NCI-H2029 (cell line): ENCODE measurements around the gene STON2.
"Not testable (repeated sequence)": the region's sequence is repeated elsewhere in the genome, so short reads cannot be mapped to it uniquely, and the experiment has no call there.

Experiments used
- DNase-seq: peaks from one replicate; lab custom pipeline; 2025; lab: John Stamatoyannopoulos, UW

STON2 gene

GRCh38 chr14:81265636-81266169, 134.4 kb downstream of the STON2 start:
- no peak for DNase-seq

DNA sequence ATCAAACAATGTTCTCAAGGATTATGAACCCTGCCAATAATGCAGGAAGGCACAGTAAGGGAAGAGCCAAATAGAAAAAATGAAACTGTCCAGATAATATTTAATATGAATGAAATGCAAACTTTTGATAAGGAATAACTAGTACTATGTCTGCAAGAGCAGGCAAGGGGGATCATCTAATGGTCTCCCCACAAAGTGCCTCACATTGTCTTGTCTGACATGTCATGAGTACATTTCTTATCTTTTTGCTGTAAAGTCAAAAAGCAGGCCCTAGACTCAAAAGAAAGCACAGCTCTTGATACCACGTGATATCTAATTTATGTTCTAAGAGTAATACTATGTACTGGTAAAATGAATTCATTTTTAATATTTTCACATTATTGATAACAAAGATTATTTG, 135.5 kb downstream of the STON2 start:
- DNase-seq, result no peak

DNA sequence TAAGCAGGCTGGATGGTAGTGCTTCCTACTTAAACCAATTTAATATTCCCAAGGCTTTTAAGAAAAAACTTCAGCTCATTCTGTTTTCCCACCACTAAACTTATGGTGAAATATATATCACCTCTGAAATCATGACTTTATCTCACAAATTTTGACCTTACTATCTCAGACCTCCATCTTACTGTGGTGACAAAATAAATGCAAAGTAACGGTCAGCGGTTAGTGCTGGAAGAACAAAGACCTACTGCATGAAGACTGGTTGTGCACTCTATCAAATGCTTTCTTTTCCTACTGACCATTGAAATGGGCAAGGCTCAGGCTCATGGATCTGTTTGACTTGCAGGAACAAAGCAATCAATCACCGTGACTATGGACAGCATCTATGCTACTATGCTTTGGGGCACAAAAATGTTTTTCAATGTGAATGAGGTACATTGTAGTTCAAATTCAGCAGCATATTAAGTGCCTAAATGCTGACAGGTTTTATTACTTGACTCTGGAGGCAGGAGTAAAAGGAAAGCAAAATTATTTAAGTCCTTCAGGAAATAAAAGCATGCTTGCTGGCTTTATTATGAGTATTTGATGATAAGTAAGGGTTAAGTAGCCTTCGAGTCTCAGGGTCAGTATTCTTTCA, 136.2 kb downstream of the STON2 start:
- no peak for DNase-seq

- DNase-seq, result no peak
These were observed 138.9 kb downstream of the STON2 start for GRCh38 chr14:81261176-81261575.

DNA sequence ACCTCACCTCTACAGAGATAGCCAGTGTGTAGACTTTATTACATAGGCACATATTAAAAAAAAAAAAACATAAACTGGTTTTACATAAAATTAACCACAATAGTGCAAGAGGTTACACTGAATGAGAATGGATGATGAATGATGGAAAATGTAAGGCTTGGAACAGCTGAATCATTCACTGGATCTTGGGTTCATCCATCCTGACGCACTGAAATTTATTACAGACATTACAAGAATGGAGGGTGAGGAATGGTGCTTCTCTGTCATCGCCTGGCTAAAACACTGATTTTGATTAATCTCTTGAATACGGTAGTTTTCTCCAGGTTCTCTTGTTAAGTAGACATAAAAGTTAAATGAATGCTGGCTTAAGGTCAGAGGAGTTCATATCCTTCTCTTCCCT, 139.4 kb downstream of the STON2 start:
- no peak for DNase-seq

- DNase-seq, result no peak
These were observed 143.7 kb downstream of the STON2 start for GRCh38 chr14:81256289-81256960.

GRCh38 chr14:81252278-81252677, 147.8 kb downstream of the STON2 start:
- DNase-seq, result no peak

- DNase-seq, result no peak
These were observed 152.8 kb downstream of the STON2 start for GRCh38 chr14:81247271-81247766.

DNA sequence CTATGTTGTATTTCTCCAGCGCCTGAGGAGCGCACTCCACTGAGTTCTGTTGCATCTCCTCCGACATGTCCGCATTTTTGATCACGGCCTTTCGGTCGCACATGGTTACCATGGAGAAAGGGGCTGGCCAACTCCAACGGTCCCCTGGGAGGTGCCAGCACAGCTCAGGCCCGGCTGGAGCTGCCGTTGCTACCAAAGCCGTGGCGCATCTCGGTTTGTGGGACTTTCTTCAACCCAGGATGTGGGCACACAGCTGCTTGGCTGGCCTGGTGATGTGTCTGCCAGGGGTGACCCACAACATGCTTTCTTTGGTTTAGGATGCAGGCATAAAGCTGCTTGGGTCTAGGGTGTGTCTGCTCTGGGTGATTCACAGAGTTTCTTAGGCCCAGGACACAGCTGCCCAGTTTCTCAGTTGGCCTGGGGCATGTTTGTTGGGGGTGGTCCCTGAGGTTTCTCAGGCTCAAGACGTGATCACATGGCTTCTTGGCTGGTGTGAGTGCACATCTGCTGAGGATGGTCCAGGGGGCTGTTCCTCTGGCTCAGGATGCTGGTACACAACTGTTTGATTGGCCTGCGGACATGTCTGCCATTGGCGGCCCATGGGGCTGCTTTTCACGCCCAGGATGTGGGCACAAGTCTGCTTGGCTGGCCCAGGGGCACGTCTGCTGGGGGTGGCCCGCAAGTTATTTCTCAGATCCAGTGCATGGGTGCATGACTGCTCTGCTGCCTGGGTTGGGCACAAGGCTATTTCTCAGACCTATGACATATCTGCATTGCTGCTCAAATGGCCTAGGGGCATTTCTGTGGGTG, 153.5 kb downstream of the STON2 start:
- DNase-seq, result no peak

DNA sequence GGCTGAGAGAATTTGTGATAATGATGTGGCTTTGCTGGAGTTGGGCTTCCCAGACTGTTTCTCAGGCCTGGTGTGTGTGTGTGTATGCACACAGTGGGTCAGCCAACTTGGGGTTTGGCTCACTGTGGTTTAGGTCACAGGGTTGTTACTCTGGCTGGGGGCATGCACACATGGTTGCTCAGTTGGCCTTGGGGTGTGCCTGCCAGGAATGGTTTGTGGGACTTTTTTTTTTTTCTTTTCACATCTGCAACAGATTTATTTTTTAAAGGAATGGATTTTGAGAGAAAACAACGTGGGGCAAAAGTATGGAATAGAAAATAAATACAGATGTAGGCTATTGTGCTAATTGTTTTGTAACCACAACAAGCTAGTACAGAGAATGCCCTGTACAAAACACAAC, 154.4 kb downstream of the STON2 start:
- DNase-seq, result no peak

DNA sequence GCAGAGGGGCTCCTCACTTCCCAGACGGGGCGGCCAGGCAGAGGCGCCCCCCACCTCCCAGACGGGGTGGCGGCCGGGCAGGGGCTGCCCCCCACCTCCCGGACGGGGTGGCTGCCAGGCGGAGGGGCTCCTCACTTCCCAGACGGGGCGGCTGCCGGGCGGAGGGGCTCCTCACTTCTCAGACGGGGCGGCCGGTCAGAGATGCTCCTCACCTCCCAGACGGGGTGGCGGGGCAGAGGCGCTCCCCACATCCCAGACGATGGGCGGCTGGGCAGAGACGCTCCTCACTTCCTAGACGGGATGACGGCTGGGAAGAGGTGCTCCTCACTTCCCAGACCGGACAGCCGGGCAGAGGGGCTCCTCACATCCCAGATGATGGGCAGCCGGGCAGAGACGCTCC, 155.7 kb downstream of the STON2 start:
- not testable (repeated sequence) for DNase-seq

DNA sequence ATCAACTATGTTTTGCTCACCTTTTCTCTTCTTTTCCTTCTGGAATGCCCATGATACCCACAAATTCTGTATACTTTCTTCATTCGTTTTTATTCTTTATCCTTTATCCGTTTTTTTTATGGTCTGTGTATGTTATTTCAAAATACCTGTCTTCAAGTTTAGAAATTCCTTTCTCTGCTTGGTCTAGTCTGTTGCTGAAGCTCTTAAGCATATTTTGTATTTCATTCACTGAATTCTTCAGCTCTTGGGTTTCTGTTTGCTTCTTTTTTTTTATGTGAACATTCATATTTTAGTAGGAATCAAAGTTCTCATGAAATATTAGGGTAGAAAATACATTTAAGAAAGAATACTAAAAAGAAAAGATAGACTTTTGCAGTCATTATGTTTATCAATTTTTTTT, 156.6 kb downstream of the STON2 start:
- DNase-seq, result no peak

- DNase-seq, result not testable (repeated sequence)
These were observed 163.3 kb downstream of the STON2 start for GRCh38 chr14:81236849-81237248.

- no peak for DNase-seq
These were observed 164.0 kb downstream of the STON2 start for GRCh38 chr14:81236138-81236537.

GRCh38 chr14:81235096-81235495, 165.0 kb downstream of the STON2 start:
- no peak for DNase-seq

DNA sequence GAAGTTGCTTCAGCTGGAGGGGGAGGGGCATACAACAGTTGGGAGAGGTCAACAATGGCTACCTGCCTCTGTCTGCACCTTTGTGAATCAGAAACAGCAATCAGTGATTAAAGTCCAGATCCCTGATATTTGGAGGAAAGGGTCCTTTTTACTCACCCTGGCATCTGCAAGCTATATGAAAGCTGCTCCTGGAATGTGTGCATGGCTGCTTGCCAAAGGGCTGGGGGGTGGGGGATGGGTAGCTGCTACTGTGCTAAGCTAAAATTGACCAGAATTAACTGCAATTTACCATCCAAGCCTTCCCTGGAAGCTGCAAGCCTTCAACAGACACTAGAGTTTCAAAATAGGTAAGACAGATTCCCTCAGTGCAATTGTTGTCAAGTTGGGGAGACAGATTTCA, 165.8 kb downstream of the STON2 start:
- no peak for DNase-seq

GRCh38 chr14:81233615-81234014, 166.5 kb downstream of the STON2 start:
- no peak for DNase-seq

DNA sequence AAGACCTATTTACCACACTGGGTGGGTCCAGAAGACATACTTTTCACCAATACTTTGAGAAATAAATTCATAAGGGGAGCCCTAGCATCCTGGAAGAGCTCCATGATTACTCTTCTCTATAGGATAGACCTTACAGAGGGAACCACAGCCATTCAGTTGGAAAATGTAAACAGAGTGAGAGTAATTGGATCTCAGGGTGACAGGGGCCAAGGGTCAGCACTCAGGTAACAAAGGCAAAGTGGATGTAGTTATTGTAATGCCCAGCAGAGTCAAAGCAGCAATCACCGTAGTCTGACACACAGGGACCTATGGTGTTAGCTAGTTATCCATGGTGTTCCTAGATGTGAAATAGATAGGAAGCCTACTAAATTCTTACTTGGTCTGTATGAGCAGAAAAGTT, 168.6 kb downstream of the STON2 start:
- DNase-seq, result no peak

DNA sequence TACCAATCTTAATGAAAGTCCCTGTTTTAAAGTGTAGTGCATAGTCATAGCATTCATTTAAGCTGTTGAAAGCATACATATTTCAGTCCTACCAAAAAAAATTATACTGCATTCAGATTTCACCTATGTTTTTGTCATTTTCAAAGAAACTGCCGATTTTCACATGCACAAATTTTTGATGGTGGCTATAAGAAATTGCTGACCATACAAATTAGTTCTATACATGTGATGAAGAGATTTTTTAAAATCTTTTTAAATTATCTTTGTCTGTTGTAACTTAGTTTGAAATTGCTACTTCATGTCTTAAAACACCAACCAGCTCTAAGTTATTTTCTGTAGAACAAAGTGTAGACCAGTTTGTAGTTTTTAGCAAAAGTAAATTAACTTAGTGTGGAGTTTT, 175.9 kb downstream of the STON2 start:
- no peak for DNase-seq

DNA sequence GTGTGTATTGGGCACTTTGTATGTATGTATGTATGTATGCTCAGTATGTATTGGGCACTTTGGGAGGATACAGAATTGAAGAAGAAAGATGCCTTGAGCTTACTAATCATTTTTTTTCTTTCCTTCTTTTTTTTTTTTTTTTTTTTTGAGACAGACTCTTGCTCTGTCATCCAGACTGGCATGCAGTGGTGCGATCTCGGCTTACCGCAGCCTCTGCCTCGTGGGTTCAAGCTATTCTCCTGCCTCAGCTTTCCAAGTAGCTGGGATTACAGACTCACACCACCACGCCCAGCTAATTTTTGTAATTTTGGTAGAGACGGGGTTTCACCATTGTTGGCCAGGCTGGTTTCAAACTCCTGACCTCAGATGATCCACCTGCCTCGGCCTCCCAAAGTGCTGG, 176.3 kb downstream of the STON2 start:
- DNase-seq, result not testable (repeated sequence)

GRCh38 chr14:81222691-81223090, 177.4 kb downstream of the STON2 start:
- DNase-seq, result no peak

GRCh38 chr14:81222126-81222525, 178.0 kb downstream of the STON2 start:
- no peak for DNase-seq
